H9 (cell line): ENCODE measurements around the gene RAB14. TPM values are rescaled to one million over a fixed set of nuclear protein-coding genes. Genes with fewer than 3 reads are reported as not detected.

ENCODE experiments used
- DNase-seq: peaks from one replicate; pipeline ENCODE4 v3.0.0-alpha.2; 2017
- H2AFZ ChIP-seq: one replicate; pipeline ENCODE4 v1.6.1; 2013; ENCODE audit warnings: mild to moderate bottlenecking, low read length, control low read depth, moderate library complexity
- H2AK5ac ChIP-seq: 2 replicates; pipeline ENCODE4 v1.6.1; 2013; ENCODE audit warnings: low read length, control low read depth, mixed read lengths; ENCODE audit not compliant: insufficient read length
- H2BK120ac ChIP-seq: one replicate; pipeline ENCODE4 v1.6.1; 2013; ENCODE audit warnings: low read depth, mild to moderate bottlenecking, low read length, control low read depth, inconsistent platforms; ENCODE audit not compliant: poor library complexity, severe bottlenecking
- H2BK12ac ChIP-seq: 2 replicates; pipeline ENCODE4 v1.6.1; 2013; ENCODE audit warnings: low read length, control low read depth, mixed read lengths, low read depth; ENCODE audit not compliant: insufficient read length
- H2BK15ac ChIP-seq: 2 replicates; pipeline ENCODE4 v1.6.1; 2013; ENCODE audit warnings: low read depth, low read length, control low read depth
- H2BK20ac ChIP-seq: one replicate; pipeline ENCODE4 v1.6.1; 2013; ENCODE audit warnings: low read depth, mild to moderate bottlenecking, low read length, control low read depth, inconsistent platforms; ENCODE audit not compliant: poor library complexity, severe bottlenecking
- H2BK5ac ChIP-seq: 2 replicates; pipeline ENCODE4 v1.6.1; 2013; ENCODE audit warnings: low read length, control low read depth, mixed read lengths; ENCODE audit not compliant: insufficient read length
- H3K14ac ChIP-seq: 2 replicates; pipeline ENCODE4 v1.6.1; 2013; ENCODE audit warnings: low read length, control low read depth; ENCODE audit not compliant: insufficient read depth
- H3K18ac ChIP-seq: 2 replicates; pipeline ENCODE4 v1.6.1; 2013; ENCODE audit warnings: low read depth, mild to moderate bottlenecking, mixed read lengths, low read length, control low read depth; ENCODE audit not compliant: insufficient read length
- H3K23ac ChIP-seq: 2 replicates; pipeline ENCODE4 v1.6.1; 2013; ENCODE audit warnings: low read length, control low read depth, mixed read lengths, low read depth; ENCODE audit not compliant: insufficient read length
- H3K23me2 ChIP-seq: 2 replicates; pipeline ENCODE4 v1.6.1; 2013; ENCODE audit warnings: low read depth, mild to moderate bottlenecking, mixed read lengths, low read length, control low read depth; ENCODE audit not compliant: insufficient read length, poor library complexity, severe bottlenecking
- H3K27ac ChIP-seq: 2 replicates; pipeline ENCODE4 v1.5.1; 2013; ENCODE audit warnings: low read length, control low read depth, mixed read lengths, low read depth; ENCODE audit not compliant: insufficient read length
- H3K27me3 ChIP-seq: 2 replicates; pipeline ENCODE4 v1.6.1; 2013; ENCODE audit warnings: low read length, control low read depth, inconsistent platforms; ENCODE audit not compliant: insufficient read depth
- H3K4ac ChIP-seq: 2 replicates; pipeline ENCODE4 v1.6.1; 2013; ENCODE audit warnings: low read depth, mild to moderate bottlenecking, control low read depth, inconsistent platforms, low read length, moderate library complexity
- H3K4me1 ChIP-seq: 2 replicates; pipeline ENCODE4 v1.6.1; 2013; ENCODE audit warnings: low read length, control low read depth, inconsistent platforms; ENCODE audit not compliant: insufficient read depth
- H3K4me2 ChIP-seq: 2 replicates; pipeline ENCODE4 v1.6.1; 2013; ENCODE audit warnings: low read length, control low read depth, mixed read lengths; ENCODE audit not compliant: insufficient read length, insufficient read depth
- H3K56ac ChIP-seq: 2 replicates; pipeline ENCODE4 v1.6.1; 2013; ENCODE audit warnings: low read depth, mild to moderate bottlenecking, mixed read lengths, low read length, control low read depth; ENCODE audit not compliant: insufficient read length
- H3K79me1 ChIP-seq: 2 replicates; pipeline ENCODE4 v1.6.1; 2013; ENCODE audit warnings: low read depth, mild to moderate bottlenecking, moderate library complexity, low read length, control low read depth, inconsistent platforms; ENCODE audit not compliant: insufficient read depth, poor library complexity, severe bottlenecking
- H3K79me2 ChIP-seq: 2 replicates; pipeline ENCODE4 v1.6.1; 2013; ENCODE audit warnings: low read length, control low read depth, inconsistent platforms; ENCODE audit not compliant: insufficient read depth
- H3K9ac ChIP-seq: 2 replicates; pipeline ENCODE4 v1.6.1; 2013; ENCODE audit warnings: low read length, control low read depth, mixed read lengths; ENCODE audit not compliant: insufficient read length; ENCODE audit errors: extremely low read depth
- H3K9me3 ChIP-seq: one replicate; pipeline ENCODE4 v1.6.1; 2013; ENCODE audit warnings: low read depth, low read length, inconsistent platforms; ENCODE audit not compliant: control insufficient read depth
- H3T11ph ChIP-seq: one replicate; pipeline ENCODE4 v1.6.1; 2013; ENCODE audit warnings: mild to moderate bottlenecking, low read length, control low read depth, inconsistent platforms
- H4K20me1 ChIP-seq: one replicate; pipeline ENCODE4 v1.6.1; 2013; ENCODE audit not compliant: control insufficient read depth, insufficient read length, insufficient read depth
- H4K5ac ChIP-seq: 2 replicates; pipeline ENCODE4 v1.6.1; 2013; ENCODE audit warnings: low read depth, mild to moderate bottlenecking, mixed read lengths, low read length, control low read depth; ENCODE audit not compliant: insufficient read length
- H4K8ac ChIP-seq: replicated peaks from 2 replicates; pipeline ENCODE4 v1.6.1; 2013; ENCODE audit warnings: low read length, control low read depth, mixed read lengths, low read depth; ENCODE audit not compliant: insufficient read length
- H4K91ac ChIP-seq: 2 replicates; pipeline ENCODE4 v1.6.1; 2013; ENCODE audit warnings: low read depth, mild to moderate bottlenecking, moderate library complexity, mixed read lengths, low read length, control low read depth; ENCODE audit not compliant: insufficient read length
- H3K27ac Mint-ChIP-seq, 3 experiments: 2 replicates in 2 of 3; 3 replicates in 1 of 3; pipeline ENCODE4 v1.8.0; 2020 to 2021; ENCODE audit warnings: mixed read lengths in 3 of 3, mild to moderate bottlenecking in 1 of 3, moderate library complexity in 1 of 3
- H3K27me3 Mint-ChIP-seq: 2 replicates; pipeline ENCODE4 v1.8.0; 2021; ENCODE audit warnings: low read depth, mild to moderate bottlenecking, moderate library complexity, mixed read lengths
- H3K36me3 Mint-ChIP-seq, 3 experiments: 2 replicates in 2 of 3; 3 replicates in 1 of 3; pipeline ENCODE4 v1.8.0; 2020 to 2021; ENCODE audit warnings: low read depth in 3 of 3, mixed read lengths in 3 of 3; ENCODE audit not compliant: insufficient read depth in 1 of 3
- H3K4me1 Mint-ChIP-seq, 2 experiments: 2 replicates each; pipeline ENCODE4 v1.8.0; 2020; ENCODE audit warnings: mixed read lengths in 2 of 2
- H3K4me3 Mint-ChIP-seq, 2 experiments: 2 replicates in 1 of 2; 3 replicates in 1 of 2; pipeline ENCODE4 v1.8.0; 2020 to 2021; ENCODE audit warnings: mild to moderate bottlenecking in 2 of 2, mixed read lengths in 2 of 2, moderate library complexity in 1 of 2
- H3K9me3 Mint-ChIP-seq, 2 experiments: 2 replicates in 1 of 2; 3 replicates in 1 of 2; pipeline ENCODE4 v1.8.0; 2020; ENCODE audit warnings: mild to moderate bottlenecking in 2 of 2, mixed read lengths in 2 of 2, moderate library complexity in 1 of 2
- CTCF ChIP-seq: fragments of 200-600 bp; sonication (generic); conservative IDR thresholded peaks from 3 replicates; pipeline ENCODE4 v1.8.0; 2021; ENCODE audit warnings: antibody characterized with exemption, mild to moderate bottlenecking
- total RNA-seq: library from RNA; stranded (reverse); gene quantifications from 2 replicates; pipeline ENCODE4 v1.2.1, GENCODE V29; 2021

RAB14 gene
- total RNA-seq, 1 experiment from 2014 or later: 33.6 TPM

- H3K4me1 Mint-ChIP-seq: 0 out of 4 replicates have a peak, but pooled peaks cover 0 to 3% of the 10 kb centered on the region in 2 experiments
- Histone ChIP-seq H3K56ac (no peak overlapping the region), H3K27me3 (no peaks in the 10 kb centered on the region), H2BK5ac (no peak overlapping the region), H3K9me3 (no peaks in the 10 kb centered on the region), H3K4me2 (no peak overlapping the region), H2BK15ac (no peak overlapping the region), H3K18ac (no peak overlapping the region), H4K5ac (no peak overlapping the region), H3K14ac (no peak overlapping the region), H3K27ac (no peak overlapping the region), H3K23me2 (no peaks in the 10 kb centered on the region), H2AK5ac (no peak overlapping the region), H3K9ac (no peak overlapping the region), H3K23ac (no peak overlapping the region), H4K91ac (no peak overlapping the region), H3K79me2 (peaks cover 5% of the 10 kb centered on the region; the same call in 1 of the 2 replicates), H3K4me1 (no peaks in the 10 kb centered on the region; the same call in 1 of the 2 replicates), H2AFZ (no peak overlapping the region), H4K8ac (no peak overlapping the region), H4K20me1 (no peaks in the 10 kb centered on the region), H2BK20ac (no peak overlapping the region), H2BK120ac (no peak overlapping the region), H3T11ph (no peak overlapping the region), H3K4ac (no peak overlapping the region), H3K79me1 (no peaks in the 10 kb centered on the region), H2BK12ac (no peak overlapping the region)
- H3K9me3 Mint-ChIP-seq: no peaks in the 10 kb centered on the region
- peaks cover 2 to 40% (median 20%) of the 10 kb centered on the region in 3 experiments; a peak in 5 of 7 replicates for H3K36me3 Mint-ChIP-seq
- TF ChIP-seq CTCF: no peak
- no peaks in the 10 kb centered on the region for H3K27me3 Mint-ChIP-seq
- no peak overlapping the region for H3K4me3 Mint-ChIP-seq
- peak overlapping the region in 2 of 3 experiments; percentile 51 to 64; a peak in 1 of 7 replicates for H3K27ac Mint-ChIP-seq
- no peak for DNase-seq
Observed at GRCh38 chr9:121182989-121183388, 18.7 kb downstream of the RAB14 start.
